GM12878 (cell line): ENCODE measurements around the gene UHRF2. TPM values are rescaled to one million over a fixed set of nuclear protein-coding genes. Genes with fewer than 3 reads are reported as not detected.

Source experiments
- ATAC-seq: fragments of 200-7000 bp; cut with Tn5 transposase; 3 replicates; pipeline ENCODE4 v1.9.1; 2020; ENCODE audit warnings: mild to moderate bottlenecking, moderate library complexity
- BruUV-seq: library from RNA; stranded (reverse); fragments of 400-500 nt; replicated peaks from 2 replicates; lab custom pipeline; 2021; lab: Mats Ljungman, UMichigan
- CTCF ChIA-PET: fragments of 300-600 bp; sonication (Branson Sonifier 250); formaldehyde crosslinking; extraction: SDS; loops from one replicate; lab custom pipeline; 2021; ENCODE audit warnings: inconsistent platforms; lab: Yijun Ruan, JAX
- POLR2A ChIA-PET: fragments of 350-600 bp; formaldehyde crosslinking; extraction: SDS; loops from one replicate; lab custom pipeline; 2021; ENCODE audit warnings: inconsistent platforms; lab: Charles Lee
- RAD21 ChIA-PET: fragments of 300-600 bp; sonication (Branson Sonifier 250); formaldehyde crosslinking; loops from one replicate; lab custom pipeline; 2023; ENCODE audit warnings: antibody characterized with exemption; ENCODE audit not compliant: unreplicated experiment; lab: Charles Lee
- SMC1A ChIA-PET: fragments of 300-600 bp; sonication (Branson Sonifier 250); formaldehyde crosslinking; loops from one replicate; lab custom pipeline; 2023; ENCODE audit not compliant: unreplicated experiment, uncharacterized antibody; lab: Charles Lee
- DNase-seq: peaks from one replicate; pipeline ENCODE4 v3.0.0-alpha.2; 2011; ENCODE audit warnings: low read depth, low spot score
- FAIRE-seq: peaks from 3 replicates; lab custom pipeline; 2011; peaks lifted over from hg19 to GRCh38; lab: Jason Lieb, UNC
- H2AFZ ChIP-seq: 2 replicates; pipeline ENCODE4 v1.6.0; 2011; ENCODE audit warnings: low read depth, low read length, control low read depth; ENCODE audit not compliant: control insufficient read depth
- H3K27ac ChIP-seq: 2 replicates; pipeline ENCODE4 v1.5.1; 2011; ENCODE audit warnings: control low read depth; ENCODE audit not compliant: control insufficient read depth, insufficient read depth
- H3K27me3 ChIP-seq, 2 experiments: replicated peaks in 1 of 2; 2 replicates each; pipeline versions ENCODE4 v1.6.0 to v1.6.1; 2011; ENCODE audit warnings: low read length in 1 of 2; ENCODE audit not compliant: control insufficient read depth in 2 of 2, insufficient read depth in 2 of 2
- H3K36me3 ChIP-seq, 2 experiments: 2 replicates each; pipeline ENCODE4 v1.5.1; 2011; ENCODE audit warnings: low read length in 1 of 2; ENCODE audit not compliant: control insufficient read depth in 2 of 2, insufficient read depth in 2 of 2
- H3K4me1 ChIP-seq: 2 replicates; pipeline ENCODE4 v1.6.1; 2011; ENCODE audit warnings: mild to moderate bottlenecking, low read length, moderate library complexity, mixed read lengths; ENCODE audit not compliant: control insufficient read depth, insufficient read depth
- H3K4me2 ChIP-seq: 2 replicates; pipeline ENCODE4 v1.6.0; 2011; ENCODE audit warnings: control low read depth; ENCODE audit not compliant: control insufficient read depth, insufficient read depth
- H3K4me3 ChIP-seq: fragments of 200-600 bp; sonication (generic); 2 replicates; pipeline ENCODE4 v1.5.1; 2016
- H3K79me2 ChIP-seq: 2 replicates; pipeline ENCODE4 v1.6.0; 2011; ENCODE audit warnings: low read length; ENCODE audit not compliant: control insufficient read depth, insufficient read depth
- H3K9ac ChIP-seq: 2 replicates; pipeline ENCODE4 v1.8.0; 2011; ENCODE audit warnings: low read length, control low read depth, mixed read lengths; ENCODE audit not compliant: control insufficient read depth, insufficient read depth
- H3K9me3 ChIP-seq: replicated peaks from 3 replicates; pipeline ENCODE4 v1.5.1; 2011; ENCODE audit warnings: mild to moderate bottlenecking, low read length; ENCODE audit not compliant: control insufficient read depth, insufficient read depth
- H4K20me1 ChIP-seq: 2 replicates; pipeline ENCODE4 v1.6.0; 2011; ENCODE audit not compliant: control insufficient read depth, insufficient read depth
- EZH2 ChIP-seq: IDR thresholded peaks from 2 replicates; pipeline ENCODE4 v1.6.1; 2012; ENCODE audit warnings: low read depth, mild to moderate bottlenecking, control low read depth, inconsistent platforms, low read length, borderline replicate concordance; ENCODE audit not compliant: control insufficient read depth
- HDAC6 ChIP-seq: fragments of 200-600 bp; sonication (generic); IDR thresholded peaks from one replicate; pipeline ENCODE4 v1.8.0; 2017; ENCODE audit warnings: antibody characterized with exemption; ENCODE audit not compliant: unreplicated experiment
- KLF5 ChIP-seq: fragments of 450-650 bp; IDR thresholded peaks from 2 replicates; pipeline ENCODE4 v1.6.1; 2014; ENCODE audit warnings: mild to moderate bottlenecking; ENCODE audit not compliant: partially characterized antibody
- NFIC ChIP-seq: IDR thresholded peaks from 2 replicates; pipeline ENCODE4 v1.6.1; 2012; ENCODE audit warnings: low read depth, mild to moderate bottlenecking, inconsistent platforms, low read length, moderate library complexity
- RBBP5 ChIP-seq: fragments of 200-600 bp; sonication (generic); conservative IDR thresholded peaks from 2 replicates; pipeline ENCODE4 v1.6.1; 2016
- WGBS: methylation state at CpG from one replicate; pipeline ENCODE4 v1.1.6; 2016; ENCODE audit warnings: low lambda C conversion rate; ENCODE audit not compliant: insufficient replicate concordance, insufficient coverage; ENCODE audit errors: missing lambda C conversion rate; 5-methylcytosine and 5-hydroxymethylcytosine counted together
- in situ Hi-C: fragments of 300-500 bp; cut with MboI; formaldehyde crosslinking; loops from 9 replicates; pipeline ENCODE4 v1.14.3; 2018; ENCODE audit warnings: mixed read lengths
- intact Hi-C: fragments of 100-400 bp; cut with micrococcal nuclease; formaldehyde crosslinking; loops from one replicate; pipeline ENCODE4 v1.14.2; 2022; ENCODE audit not compliant: unreplicated experiment
- polyA plus RNA-seq, 11 experiments: library from polyadenylated mRNA; depleted of rRNA in 4 of 11; unstranded in 6 of 11; stranded (reverse) in 5 of 11; fragments of >200 nt; fragmentation: Nextera tagmentation in 4 of 11; fragmentation: Illumina TruSeq in 1 of 11; extraction: Ambion mirVana in 4 of 11; extraction: Trizol in 1 of 11; gene quantifications; 1 replicate in 1 of 11; 2 replicates in 10 of 11; pipeline versions ENCODE4 v1.2.1 to v1.2.3, GENCODE V29; 2011 to 2016; ENCODE audit warnings: inconsistent platforms in 2 of 11, missing spikeins in 2 of 11, low read depth in 1 of 11
- total RNA-seq, 4 experiments: library from RNA; depleted of rRNA in 3 of 4; stranded (reverse); fragments of >200 nt in 3 of 4; fragmentation: Illumina TruSeq in 1 of 4; extraction: Trizol in 1 of 4; gene quantifications; 2 replicates each; pipeline versions ENCODE4 v1.2.1 to v1.2.3, GENCODE V29; 2013 to 2021
- TF ChIP-seq, protein P1 (sequence below): fragments of 450-650 bp; IDR thresholded peaks from 2 replicates; pipeline ENCODE4 v1.6.1; 2017; ENCODE audit warnings: borderline replicate concordance

The UHRF2 gene
- total and polyA plus RNA-seq, 10 of the 15 experiments (the other 5 are each of a cell fraction or from before 2014, with no cell fraction given): 11.2 to 95.8 (median 43.1) TPM

DNA sequence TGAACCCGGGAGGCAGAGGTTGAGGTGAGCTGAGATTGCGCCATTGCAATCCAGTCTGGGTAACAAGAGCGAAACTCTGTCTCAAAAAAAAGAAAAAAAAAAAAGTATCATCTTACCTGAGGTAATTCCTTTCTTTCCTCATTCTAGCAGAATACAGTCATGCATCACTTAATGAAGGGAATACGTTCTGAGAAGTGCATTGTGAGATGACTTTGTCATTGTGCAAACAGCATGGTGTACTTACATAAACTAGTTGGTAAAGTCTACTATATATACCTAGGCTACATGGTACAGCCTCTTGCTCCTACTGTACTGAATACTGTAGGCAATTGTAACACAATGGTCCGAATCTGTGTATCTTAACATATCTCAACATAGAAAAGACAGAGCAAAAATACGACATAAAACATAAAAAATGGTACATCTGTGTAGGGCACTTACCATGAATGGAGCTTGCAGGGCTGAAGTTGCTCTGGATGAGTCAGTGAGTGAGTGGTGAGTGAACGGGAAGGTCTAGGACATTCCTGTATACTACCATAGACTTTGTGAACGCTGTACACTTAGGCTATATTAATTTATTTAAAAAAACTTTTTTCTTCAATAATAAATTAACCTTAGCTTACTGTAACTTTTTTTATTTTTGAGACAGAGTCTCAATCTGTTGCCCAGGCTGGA is 132.2 kb downstream of the UHRF2 start:
- Histone ChIP-seq H3K9ac (no peak overlapping the region), H3K27ac (no peak overlapping the region), H3K79me2 (no peaks in the 10 kb centered on the region), H4K20me1 (no peaks in the 10 kb centered on the region), H2AFZ (no peak overlapping the region), H3K4me3 (no peak overlapping the region), H3K9me3 (no peaks in the 10 kb centered on the region), H3K4me1 (no peaks in the 10 kb centered on the region), H3K36me3 (peaks cover 6 to 8% of the 10 kb centered on the region in 2 experiments), H3K4me2 (no peak overlapping the region), H3K27me3 (no peaks in the 10 kb centered on the region)
- BruUV-seq: no TSS peak
- ChIA-PET CTCF (interaction anchor here (0.9 kb wide), 1 partner anchor 40 kb away, joined by 3 read pairs; no protein-coding TSS in a partner anchor), RAD21 (interaction anchor here (1.1 kb wide), 1 partner anchor 9 kb away, joined by 3 read pairs; no protein-coding TSS in a partner anchor), SMC1A (no interaction called here), POLR2A (no interaction called here)
- intact Hi-C loops: no loop called here
- ATAC-seq: no peak
- DNase-seq: no peak
- no peak for FAIRE-seq
- in situ Hi-C loops: no loop called here
- WGBS: 95% methylated on average over 8 of the region's 8 CpGs
- no peak for TF ChIP-seq NFIC
- TF ChIP-seq, protein P1, sequence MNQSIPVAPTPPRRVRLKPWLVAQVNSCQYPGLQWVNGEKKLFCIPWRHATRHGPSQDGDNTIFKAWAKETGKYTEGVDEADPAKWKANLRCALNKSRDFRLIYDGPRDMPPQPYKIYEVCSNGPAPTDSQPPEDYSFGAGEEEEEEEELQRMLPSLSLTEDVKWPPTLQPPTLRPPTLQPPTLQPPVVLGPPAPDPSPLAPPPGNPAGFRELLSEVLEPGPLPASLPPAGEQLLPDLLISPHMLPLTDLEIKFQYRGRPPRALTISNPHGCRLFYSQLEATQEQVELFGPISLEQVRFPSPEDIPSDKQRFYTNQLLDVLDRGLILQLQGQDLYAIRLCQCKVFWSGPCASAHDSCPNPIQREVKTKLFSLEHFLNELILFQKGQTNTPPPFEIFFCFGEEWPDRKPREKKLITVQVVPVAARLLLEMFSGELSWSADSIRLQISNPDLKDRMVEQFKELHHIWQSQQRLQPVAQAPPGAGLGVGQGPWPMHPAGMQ: no peak
- TF ChIP-seq HDAC6: no peak
- no peak for TF ChIP-seq EZH2
- no peak for TF ChIP-seq KLF5
- TF ChIP-seq RBBP5: no peak
